HuH-7 (cell line): ENCODE data around the gene INSIG1.

Experiments used
- DNase-seq: peaks from one replicate; pipeline ENCODE4 v3.0.0; 2011; ENCODE audit warnings: low spot score

Gene INSIG1

DNA sequence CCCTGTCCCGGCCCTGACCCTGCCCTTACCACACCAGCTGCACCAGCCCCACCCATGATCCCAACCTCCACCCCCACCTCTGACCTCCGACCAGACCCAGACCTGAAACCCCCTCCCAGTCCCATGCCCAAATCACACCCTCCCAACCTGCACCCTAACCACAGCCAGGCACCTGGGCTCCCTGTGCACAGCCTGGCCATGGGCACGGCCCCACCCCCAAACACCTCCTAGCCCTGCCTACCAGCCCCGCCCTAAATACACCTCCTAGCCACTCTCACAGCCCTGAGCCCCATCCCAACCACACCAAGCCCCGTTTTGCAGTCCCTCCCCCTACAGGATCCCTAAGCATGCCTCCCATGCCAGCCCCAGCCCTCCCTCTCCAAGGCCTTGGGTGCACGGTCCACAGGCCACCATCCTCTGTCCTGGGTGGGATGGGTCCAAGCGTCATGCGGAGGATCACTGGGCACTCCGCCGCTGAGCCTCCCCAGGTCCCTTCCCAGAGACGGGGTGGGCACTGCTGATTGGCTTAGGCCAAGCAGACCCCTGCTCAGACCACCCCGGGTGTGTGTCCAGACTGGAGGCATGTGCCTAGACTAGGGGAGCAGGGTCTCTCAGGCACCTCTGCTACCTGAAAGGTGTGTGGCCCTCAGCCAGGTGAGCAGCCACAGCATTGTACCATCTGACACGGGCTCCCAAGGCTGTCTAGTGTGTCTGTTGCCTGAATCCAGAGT lies 30.1 kb downstream of the INSIG1 start:
- DNase-seq = no peak

DNA sequence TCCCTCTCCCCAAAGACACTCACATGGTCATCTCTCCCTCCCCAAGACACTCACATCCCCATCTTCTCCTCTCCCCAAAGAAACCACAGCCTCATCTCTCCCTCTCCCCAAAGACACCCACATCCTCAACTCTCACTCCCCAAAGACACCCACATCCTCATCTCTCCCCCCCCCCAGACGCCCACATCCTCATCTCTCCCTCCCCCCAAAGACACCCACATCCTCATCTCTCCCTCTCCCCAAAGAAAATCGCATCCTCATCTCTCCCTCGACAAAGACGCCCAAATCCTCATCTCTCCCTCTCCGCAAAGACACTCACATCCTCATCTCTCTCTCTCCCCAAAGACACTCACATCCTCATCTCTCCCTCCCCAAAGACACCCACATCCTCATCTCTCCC lies 31.5 kb downstream of the INSIG1 start:
- DNase-seq = no peak

DNA sequence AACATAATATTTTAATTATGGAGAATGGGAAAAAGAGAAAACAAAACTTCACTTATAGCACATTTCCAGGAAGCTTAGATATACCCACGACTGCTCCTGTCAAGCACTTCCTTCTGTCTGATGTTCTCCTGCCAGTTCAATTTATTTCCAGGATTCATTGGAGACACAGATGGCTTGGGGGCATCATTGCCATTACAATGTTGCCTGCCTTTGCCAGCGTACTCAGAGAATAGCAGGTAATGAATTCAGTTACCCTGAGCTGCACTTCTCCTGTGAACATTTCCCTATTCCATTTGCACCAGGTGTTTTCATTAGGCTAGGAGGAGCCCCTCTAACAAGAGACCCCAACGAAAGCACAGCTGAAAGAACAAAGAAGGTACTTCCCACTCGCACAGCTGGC lies 33.7 kb downstream of the INSIG1 start:
- DNase-seq = no peak

DNA sequence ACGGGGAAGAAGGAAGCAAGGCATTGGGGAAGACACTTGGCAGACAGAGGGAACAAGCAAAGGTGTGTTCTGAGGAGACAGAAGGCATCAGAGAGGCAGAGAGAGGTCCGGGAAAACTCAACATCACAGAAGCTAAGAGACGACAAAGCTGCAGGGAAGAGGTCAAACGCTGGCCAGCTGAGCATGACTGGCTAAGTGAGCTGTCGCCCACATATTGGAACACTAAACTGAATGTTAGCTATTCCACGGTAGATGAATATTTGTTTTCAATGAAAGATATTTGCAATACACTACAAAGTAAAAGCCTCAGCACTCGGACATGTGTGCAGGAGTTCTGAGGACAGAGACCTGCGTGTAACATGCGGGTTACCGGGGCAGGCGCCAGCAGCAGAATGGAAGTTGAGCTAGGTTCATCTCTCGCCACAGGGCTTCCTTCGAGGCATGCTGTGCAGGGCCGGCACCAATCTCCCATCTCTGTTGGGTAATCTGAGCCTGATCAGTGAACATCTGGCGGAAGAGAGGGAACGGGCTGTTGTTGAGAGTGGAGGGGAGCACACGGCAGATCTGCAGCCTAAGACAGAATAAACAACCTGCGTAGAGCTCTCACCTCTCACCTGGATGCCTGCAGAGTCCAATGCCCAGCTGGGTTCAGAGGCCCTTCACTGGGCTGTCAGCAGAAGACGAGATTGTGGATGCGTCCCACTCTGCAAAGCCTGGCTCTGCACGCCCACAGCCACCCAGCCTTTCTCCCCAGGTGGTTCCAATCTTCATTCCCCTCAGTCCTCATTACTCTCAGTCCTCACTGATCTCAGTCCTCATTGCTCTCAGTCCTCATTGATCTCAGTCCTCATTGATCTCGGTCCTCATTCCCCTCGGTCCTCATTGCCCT lies 35.9 kb downstream of the INSIG1 start:
- no peak for DNase-seq

DNA sequence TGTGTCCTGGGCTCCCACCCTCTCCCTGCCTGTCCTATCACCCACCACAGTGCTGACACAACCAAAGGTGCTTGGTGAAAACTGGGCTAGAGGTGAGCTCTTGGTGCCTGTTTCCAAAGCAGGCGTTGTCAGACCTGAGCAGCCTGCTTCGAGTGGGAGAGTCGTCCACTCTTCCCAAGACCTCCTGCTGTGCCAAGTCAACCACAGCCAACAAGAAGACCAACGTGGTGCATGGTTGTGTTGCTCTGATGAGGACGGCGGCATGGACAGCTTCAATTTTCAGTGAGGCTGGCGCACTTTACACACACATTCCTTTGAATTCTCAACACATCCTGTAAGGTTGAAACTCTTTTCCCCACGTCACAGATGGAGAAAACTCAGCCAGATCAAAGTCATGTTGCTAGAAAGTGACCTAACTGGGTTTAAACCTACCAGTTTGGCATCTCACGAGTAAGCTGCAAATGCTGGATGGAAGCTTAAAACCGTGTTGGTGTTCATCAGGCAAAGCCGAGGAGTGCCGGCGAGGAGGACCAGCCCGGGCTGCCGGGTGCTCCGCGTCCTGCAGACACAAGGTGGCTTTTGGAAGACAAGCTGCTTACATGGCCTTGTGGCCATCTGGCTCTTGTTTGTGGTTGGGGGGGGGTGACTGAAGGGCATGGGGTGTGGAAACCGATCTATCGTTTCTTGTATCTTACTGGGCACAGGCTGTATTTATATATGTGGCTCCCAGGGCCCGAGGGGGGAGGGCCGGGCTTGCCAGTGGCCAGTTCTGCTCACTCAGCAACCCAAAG lies 39.3 kb downstream of the INSIG1 start:
- no peak for DNase-seq

DNA sequence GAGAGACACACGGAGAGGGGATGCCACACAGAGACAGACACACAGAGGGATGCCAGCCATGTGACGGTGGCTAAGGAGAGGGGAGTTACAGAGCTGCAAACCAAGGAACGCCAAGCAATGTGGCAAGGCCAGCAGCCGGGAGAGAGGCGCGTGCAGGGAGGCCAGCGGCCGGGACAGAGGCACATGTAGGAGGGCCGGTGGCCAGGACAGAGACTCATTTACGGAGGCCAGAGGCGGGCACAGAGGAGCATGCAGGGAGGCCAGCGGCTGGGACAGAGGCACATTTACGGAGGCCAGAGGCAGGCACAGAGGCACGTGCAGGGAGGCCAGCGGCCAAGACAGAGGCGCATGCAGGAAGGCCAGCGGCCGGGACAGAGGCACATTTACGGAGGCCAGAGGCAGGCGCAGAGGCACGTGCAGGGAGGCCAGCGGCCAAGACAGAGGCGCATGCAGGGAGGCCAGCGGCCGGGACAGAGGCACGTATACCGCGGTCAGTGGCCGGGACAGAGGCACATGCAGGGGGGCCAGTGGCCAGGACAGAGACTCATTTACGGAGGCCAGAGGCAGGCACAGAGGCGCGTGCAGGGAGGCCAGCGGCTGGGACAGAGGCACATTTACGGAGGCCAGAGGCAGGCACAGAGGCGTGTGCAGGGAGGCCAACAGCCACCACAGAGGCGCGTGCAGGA lies 40.4 kb downstream of the INSIG1 start:
- DNase-seq = no peak

DNA sequence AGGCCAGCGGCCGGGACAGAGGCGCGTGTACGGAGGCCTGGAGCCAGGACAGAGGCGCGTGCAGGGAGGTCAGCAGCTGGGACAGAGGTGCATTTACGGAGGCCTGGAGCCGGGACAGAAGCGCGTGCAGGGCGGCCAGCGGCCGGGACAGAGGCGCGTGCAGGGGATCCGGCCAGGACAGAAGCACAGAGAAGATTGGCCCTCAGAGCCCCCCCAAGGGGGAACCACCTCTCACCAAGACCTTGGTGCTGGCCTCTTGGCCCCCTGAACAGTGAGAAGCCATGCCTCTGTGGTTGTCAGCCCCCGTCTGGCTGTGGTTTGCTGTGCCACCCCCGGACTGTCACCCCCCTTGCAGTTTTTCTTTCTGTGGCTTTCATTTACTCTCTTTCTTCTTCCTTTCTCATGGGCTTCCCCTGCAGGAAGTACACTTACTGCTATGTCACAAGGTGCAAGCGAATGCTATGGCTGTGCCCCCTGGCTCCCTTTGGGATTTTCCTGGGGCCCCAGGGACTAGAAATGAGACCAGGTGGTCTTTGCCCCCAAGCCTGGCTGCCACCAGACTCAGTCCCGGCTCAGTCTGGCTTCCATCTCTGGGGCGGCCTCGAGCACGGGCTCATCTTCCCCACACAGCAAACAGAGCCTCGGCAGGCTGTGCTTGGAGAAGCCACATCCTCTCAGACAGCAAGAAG lies 41.1 kb downstream of the INSIG1 start:
- no peak for DNase-seq

DNA sequence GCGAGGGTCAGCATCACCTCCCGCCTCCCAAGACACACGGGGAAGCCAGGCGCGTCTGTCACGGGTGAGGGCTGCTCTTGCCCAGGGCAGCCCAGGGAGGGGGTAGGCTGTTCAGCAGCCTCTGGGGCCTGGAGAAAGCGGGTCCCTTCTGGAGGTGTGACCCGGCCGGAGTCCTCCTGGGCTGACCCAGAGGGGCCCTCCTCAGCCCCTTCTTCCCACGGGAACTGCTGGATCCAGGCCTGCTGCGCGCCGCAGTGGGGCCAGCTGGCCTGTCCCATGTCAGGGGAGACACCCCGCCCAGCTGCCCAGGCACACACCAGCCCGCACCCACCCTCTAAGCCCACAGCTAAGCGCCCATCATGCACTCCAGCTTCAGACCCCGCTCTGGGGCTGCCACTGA lies 41.8 kb downstream of the INSIG1 start:
- no peak for DNase-seq

- no peak for DNase-seq
These were observed 42.4 kb downstream of the INSIG1 start for GRCh38 chr7:155340071-155340531.

DNA sequence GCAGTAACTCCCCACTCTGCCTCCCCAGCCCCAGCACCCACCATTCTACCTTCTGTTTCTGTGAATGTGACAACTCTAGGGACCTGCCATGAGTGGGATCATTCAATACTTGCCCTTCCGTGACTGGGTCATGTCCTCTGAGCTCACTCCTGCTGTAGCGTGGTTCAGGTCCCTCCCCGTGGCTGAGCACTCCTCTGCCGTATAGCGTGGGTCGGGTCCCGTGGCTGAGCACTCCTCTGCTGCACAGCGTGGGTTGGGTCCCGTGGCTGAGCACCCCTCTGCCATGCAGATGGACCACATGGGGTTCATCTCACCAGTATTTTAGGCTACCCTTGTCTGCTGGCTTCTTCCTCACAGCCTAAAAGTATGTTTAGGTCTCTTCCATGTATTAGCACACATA lies 43.0 kb downstream of the INSIG1 start:
- no peak for DNase-seq

- DNase-seq = no peak
These were observed 43.8 kb downstream of the INSIG1 start for GRCh38 chr7:155341463-155341983.

DNA sequence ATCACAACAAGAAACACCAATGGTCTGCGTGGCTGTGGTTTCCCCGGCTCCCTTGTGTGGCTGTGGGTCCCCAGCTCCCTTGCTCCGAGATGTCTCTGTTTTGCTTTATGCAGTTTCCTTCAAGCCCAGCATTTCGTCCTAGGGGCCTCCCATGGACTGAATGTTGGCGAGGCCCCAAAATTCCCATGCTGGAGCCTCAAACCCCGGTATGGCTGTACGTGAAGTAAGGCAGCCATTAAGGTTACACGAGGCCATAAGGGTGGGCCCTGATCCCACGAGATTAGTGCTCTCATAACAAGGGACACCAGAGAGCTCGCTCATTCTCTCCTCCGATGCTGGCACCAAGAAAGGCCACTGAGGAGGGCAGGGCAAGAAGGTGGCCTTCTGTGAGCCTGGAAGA lies 44.6 kb downstream of the INSIG1 start:
- DNase-seq = no peak

- DNase-seq = no peak
These were observed 45.5 kb downstream of the INSIG1 start for GRCh38 chr7:155343150-155343549.

GRCh38 chr7:155343661-155344121 lies 46.0 kb downstream of the INSIG1 start:
- no peak for DNase-seq

GRCh38 chr7:155344270-155344617 lies 46.6 kb downstream of the INSIG1 start:
- no peak for DNase-seq

GRCh38 chr7:155344618-155345433 lies 47.1 kb downstream of the INSIG1 start:
- peak; percentile 86 for DNase-seq

DNA sequence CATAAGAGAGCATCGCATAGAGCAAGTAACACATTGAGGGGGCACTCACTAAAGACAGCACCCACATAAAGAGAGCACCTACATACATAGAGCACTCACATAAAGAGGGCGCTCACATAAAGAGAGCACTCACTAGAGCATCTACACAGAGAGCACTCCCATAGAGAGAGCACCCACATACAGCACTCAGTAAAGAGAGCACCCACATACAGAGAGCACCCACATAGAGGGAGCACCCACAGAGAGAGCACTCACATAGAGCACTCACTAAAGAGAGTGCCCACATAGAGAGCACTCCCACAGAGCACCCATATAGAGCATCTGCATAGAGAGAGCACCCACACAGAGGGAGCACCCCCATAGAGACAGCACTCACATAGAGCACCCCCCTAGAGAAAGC lies 47.8 kb downstream of the INSIG1 start:
- DNase-seq = no peak

- no peak for DNase-seq
These were observed 48.6 kb downstream of the INSIG1 start for GRCh38 chr7:155346285-155346684.

DNA sequence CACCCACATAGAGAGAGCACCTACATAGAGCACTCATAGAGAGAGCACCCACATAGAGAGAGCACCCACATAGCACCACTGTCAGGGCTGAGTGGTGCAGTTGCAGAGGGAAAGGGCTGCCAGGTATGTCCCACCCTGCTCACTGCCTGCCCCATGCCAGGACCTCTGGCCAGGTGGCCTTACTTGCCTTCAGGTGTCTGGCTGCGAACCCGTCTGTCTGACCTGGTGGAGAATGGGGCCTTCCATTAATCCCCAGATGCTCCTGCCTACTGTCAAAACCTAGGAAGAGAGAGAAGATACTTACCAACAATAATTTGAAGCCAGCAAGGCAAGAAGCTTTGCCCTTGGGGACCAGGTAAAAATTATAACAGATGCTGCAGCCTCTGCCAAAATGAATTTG lies 51.1 kb downstream of the INSIG1 start:
- DNase-seq = no peak
